Fibroblast of villous mesenchyme (primary cell): ENCODE data around the gene PNPLA7. TPM values are rescaled to one million over a fixed set of nuclear protein-coding genes. Genes with fewer than 3 reads are reported as not detected.
"Not testable (repeated sequence)": the region's sequence is repeated elsewhere in the genome, so short reads cannot be mapped to it uniquely, and the experiment has no call there.

ENCODE experiments used
- DNase-seq: peaks from one replicate; pipeline ENCODE4 v3.0.0-alpha.2; 2010; ENCODE audit warnings: low read depth
- H3K4me3 ChIP-seq: 2 replicates; pipeline ENCODE4 v1.5.1; 2011; ENCODE audit warnings: low read depth, mild to moderate bottlenecking, low read length
- total RNA-seq: library from RNA; depleted of rRNA; stranded (reverse); fragments of >200 nt; gene quantifications from 2 replicates; pipeline ENCODE4 v1.2.3, GENCODE V29; 2012
- TF ChIP-seq, protein P1 (sequence below): IDR thresholded peaks from 2 replicates; pipeline ENCODE4 v1.5.1; 2012; ENCODE audit warnings: low read depth, mild to moderate bottlenecking, low read length; ENCODE audit not compliant: insufficient read depth

The PNPLA7 gene
- total RNA-seq, 1 donor: 1.3 TPM

- no peak for DNase-seq
- no peak overlapping the region for H3K4me3 ChIP-seq
- TF ChIP-seq, protein P1, sequence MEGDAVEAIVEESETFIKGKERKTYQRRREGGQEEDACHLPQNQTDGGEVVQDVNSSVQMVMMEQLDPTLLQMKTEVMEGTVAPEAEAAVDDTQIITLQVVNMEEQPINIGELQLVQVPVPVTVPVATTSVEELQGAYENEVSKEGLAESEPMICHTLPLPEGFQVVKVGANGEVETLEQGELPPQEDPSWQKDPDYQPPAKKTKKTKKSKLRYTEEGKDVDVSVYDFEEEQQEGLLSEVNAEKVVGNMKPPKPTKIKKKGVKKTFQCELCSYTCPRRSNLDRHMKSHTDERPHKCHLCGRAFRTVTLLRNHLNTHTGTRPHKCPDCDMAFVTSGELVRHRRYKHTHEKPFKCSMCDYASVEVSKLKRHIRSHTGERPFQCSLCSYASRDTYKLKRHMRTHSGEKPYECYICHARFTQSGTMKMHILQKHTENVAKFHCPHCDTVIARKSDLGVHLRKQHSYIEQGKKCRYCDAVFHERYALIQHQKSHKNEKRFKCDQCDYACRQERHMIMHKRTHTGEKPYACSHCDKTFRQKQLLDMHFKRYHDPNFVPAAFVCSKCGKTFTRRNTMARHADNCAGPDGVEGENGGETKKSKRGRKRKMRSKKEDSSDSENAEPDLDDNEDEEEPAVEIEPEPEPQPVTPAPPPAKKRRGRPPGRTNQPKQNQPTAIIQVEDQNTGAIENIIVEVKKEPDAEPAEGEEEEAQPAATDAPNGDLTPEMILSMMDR: no peak
Observed at GRCh38 chr9:137455359-137455991, 94.7 kb downstream of the PNPLA7 start.

GRCh38 chr9:137454597-137455358, 95.4 kb downstream of the PNPLA7 start:
- no peak overlapping the region for H3K4me3 ChIP-seq
- TF ChIP-seq, protein P1: no peak
- DNase-seq: peak; percentile 43

- peak; percentile 28 for DNase-seq
- peak overlapping the region; percentile 21 for H3K4me3 ChIP-seq
- TF ChIP-seq, protein P1: no peak
Observed at GRCh38 chr9:137454145-137454596, 96.0 kb downstream of the PNPLA7 start.

DNA sequence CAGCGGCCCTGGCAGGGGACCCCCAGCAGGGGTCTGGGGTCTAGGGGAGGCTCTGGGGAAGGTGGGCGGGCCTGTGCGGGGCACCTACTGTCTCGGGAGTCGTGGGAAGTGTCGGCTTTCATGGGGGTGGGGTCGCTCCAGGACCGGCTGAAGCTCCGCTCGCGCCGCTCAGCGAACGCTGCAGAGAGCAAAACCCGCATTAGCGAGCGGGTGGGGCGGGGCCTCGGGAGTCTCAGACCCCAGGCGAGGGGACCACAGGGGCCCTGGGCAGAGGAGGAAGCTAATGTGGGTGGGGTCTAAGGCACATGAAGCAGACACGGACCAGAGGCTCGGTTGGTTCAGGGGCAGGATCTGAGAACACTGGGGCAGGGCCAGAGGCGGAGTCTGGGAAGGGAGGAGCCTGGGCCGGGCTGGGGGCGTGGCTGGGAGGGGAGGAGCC, 96.5 kb downstream of the PNPLA7 start:
- peak overlapping the region; percentile 30 for H3K4me3 ChIP-seq
- TF ChIP-seq, protein P1: no peak
- peak; percentile 74 for DNase-seq

- H3K4me3 ChIP-seq: no peak overlapping the region
- no peak for DNase-seq
- TF ChIP-seq, protein P1: no peak
Observed at GRCh38 chr9:137452761-137453642, 97.2 kb downstream of the PNPLA7 start.

GRCh38 chr9:137452006-137452760, 98.0 kb downstream of the PNPLA7 start:
- no peak overlapping the region for H3K4me3 ChIP-seq
- TF ChIP-seq, protein P1: no peak
- DNase-seq: no peak

GRCh38 chr9:137451264-137452005, 98.8 kb downstream of the PNPLA7 start:
- not testable (repeated sequence) for DNase-seq, H3K4me3 ChIP-seq

GRCh38 chr9:137450539-137451222, 99.5 kb downstream of the PNPLA7 start:
- not testable (repeated sequence) for DNase-seq, H3K4me3 ChIP-seq
